ENCODE results near the gene NFIA. TPM values are rescaled to one million over a fixed set of nuclear protein-coding genes. Genes with fewer than 3 reads are reported as not detected.

Gene NFIA
- polyA plus RNA-seq, 4 donors, result 1.6 to 9.7 (median 4.9) TPM

- H3K4me1 ChIP-seq (ENCODE audit: control insufficient read depth in 3 of 3, insufficient read depth in 2 of 3, low read depth in 1 of 3, low read length in 2 of 3), result no peaks in the 10 kb centered on the region
- peaks cover 0 to 2% (median 0%) of the 10 kb centered on the region in 3 donors for H3K36me3 ChIP-seq (ENCODE audit: control insufficient read depth in 3 of 3, insufficient read depth in 2 of 3, low read depth in 1 of 3, low read length in 3 of 3)
- H3K4me3 ChIP-seq (ENCODE audit: low read depth in 1 of 3, low read length in 3 of 3), result no peak overlapping the region
- FAIRE-seq (no peak), DNase-seq (no peak)
- H3K27ac ChIP-seq (ENCODE audit: low read depth in 1 of 3, low read length in 2 of 3), result no peak overlapping the region
- H3K9me3 ChIP-seq (ENCODE audit: control insufficient read depth in 2 of 2, insufficient read depth in 1 of 2, low read depth in 1 of 2, low read length in 1 of 2), result no peaks in the 10 kb centered on the region
- WGBS, 3 donors, result 77 to 91% (median 87%) methylated on average over 7 of the region's 7 CpGs
- no peaks in the 10 kb centered on the region for H3K27me3 ChIP-seq (ENCODE audit: control insufficient read depth in 3 of 3, insufficient read depth in 3 of 3, low read length in 3 of 3)
These were observed 295.0 kb downstream of the NFIA start for GRCh38 chr1:61377242-61377958.

DNA sequence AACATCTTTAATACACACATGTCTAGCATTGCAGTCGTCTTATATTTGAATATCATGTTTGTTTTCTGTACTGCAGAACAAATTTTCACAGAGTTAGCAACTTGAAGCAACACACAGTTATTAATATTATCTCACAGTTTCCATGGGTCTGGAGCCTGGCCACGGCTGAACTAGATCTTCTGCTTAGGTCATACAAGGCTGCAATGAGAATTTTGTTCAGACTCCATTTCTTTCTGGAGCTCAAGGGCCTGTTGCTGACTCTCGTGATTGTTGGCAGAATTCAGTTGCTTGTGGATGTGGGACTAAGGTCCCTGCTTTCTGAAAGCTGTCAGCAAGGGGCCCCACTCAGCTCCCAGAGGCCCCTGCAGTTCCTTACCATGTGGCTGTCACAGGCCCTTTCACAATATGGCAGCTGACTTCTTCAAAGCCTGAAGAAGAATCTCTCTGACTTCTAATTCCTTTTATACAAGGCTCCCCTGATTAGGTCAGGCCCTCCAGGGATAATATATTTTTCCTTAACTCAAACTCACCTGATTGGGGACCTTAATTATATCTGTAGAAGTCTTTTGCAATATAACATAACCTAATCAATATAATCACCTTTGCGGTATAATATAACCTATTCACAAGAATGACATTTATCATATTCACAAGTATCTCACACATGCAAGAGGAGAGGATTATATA is 296.3 kb downstream of the NFIA start:
- H3K9me3 ChIP-seq (ENCODE audit: control insufficient read depth in 2 of 2, insufficient read depth in 1 of 2, low read depth in 1 of 2, low read length in 1 of 2), result no peaks in the 10 kb centered on the region
- H3K36me3 ChIP-seq (ENCODE audit: control insufficient read depth in 3 of 3, insufficient read depth in 2 of 3, low read depth in 1 of 3, low read length in 3 of 3), result peaks cover 0 to 5% (median 5%) of the 10 kb centered on the region in 3 donors
- H3K4me1 ChIP-seq (ENCODE audit: control insufficient read depth in 3 of 3, insufficient read depth in 2 of 3, low read depth in 1 of 3, low read length in 2 of 3), result no peaks in the 10 kb centered on the region
- DNase-seq (no peak), FAIRE-seq (no peak)
- WGBS, 3 donors, result 67 to 81% (median 81%) methylated on average over 4 of the region's 4 CpGs
- no peak overlapping the region for H3K27ac ChIP-seq (ENCODE audit: low read depth in 1 of 3, low read length in 2 of 3)
- no peaks in the 10 kb centered on the region for H3K27me3 ChIP-seq (ENCODE audit: control insufficient read depth in 3 of 3, insufficient read depth in 3 of 3, low read length in 3 of 3)
- H3K4me3 ChIP-seq (ENCODE audit: low read depth in 1 of 3, low read length in 3 of 3), result no peak overlapping the region

DNA sequence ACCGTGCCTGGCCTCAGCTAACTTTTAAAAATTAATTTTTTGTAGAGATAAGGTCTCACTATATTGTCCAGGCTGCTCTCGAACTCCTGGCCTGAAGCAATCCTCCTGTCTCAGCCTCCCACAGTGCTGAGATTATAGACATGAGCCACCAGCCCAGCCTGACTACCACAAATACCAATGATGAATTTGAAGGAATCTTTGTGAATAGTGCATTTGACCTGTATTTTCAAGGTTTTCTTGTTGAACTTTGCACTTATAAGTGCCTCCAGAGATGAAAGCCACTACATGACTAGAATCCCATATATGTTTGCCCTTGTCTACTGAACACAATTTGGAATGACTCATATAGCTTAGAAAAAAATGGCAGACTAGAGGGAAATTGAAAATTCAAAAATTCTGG is 297.3 kb downstream of the NFIA start:
- Histone ChIP-seq H3K9me3 (ENCODE audit: control insufficient read depth in 2 of 2, insufficient read depth in 1 of 2, low read depth in 1 of 2, low read length in 1 of 2) (no peaks in the 10 kb centered on the region), H3K27ac (ENCODE audit: low read depth in 1 of 3, low read length in 2 of 3) (no peak overlapping the region)

DNA sequence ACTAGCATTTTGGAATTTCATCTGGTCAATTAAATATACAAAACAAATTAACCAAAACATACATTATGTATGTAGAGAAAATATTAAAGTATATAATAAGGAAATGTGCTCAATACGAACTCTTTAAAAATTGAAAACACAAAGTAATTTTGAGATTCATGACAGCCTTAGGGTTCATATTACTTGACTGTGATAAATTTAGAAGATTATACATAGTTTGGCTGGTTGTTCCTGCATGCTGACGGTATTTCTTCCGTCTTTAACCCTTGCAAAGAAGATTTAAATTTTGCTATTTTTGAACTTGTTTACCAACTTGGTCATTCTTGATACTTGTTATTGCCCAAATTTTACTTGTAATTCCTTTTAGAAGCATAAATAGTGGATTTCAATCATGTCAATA is 298.2 kb downstream of the NFIA start:
- no peak for FAIRE-seq
- H3K4me1 ChIP-seq (ENCODE audit: control insufficient read depth in 3 of 3, insufficient read depth in 2 of 3, low read depth in 1 of 3, low read length in 2 of 3), result no peaks in the 10 kb centered on the region
- H3K27me3 ChIP-seq (ENCODE audit: control insufficient read depth in 3 of 3, insufficient read depth in 3 of 3, low read length in 3 of 3), result no peaks in the 10 kb centered on the region
- H3K36me3 ChIP-seq (ENCODE audit: control insufficient read depth in 3 of 3, insufficient read depth in 2 of 3, low read depth in 1 of 3, low read length in 3 of 3), result peaks cover under 1 to 5% (median 5%) of the 10 kb centered on the region in 3 donors
- WGBS, 3 donors, result 86 to 98% (median 93%) methylated on average over 3 of the region's 3 CpGs
- no peak for DNase-seq
- H3K27ac ChIP-seq (ENCODE audit: low read depth in 1 of 3, low read length in 2 of 3), result no peak overlapping the region
- H3K9me3 ChIP-seq (ENCODE audit: control insufficient read depth in 2 of 2, insufficient read depth in 1 of 2, low read depth in 1 of 2, low read length in 1 of 2), result no peaks in the 10 kb centered on the region
- H3K4me3 ChIP-seq (ENCODE audit: low read depth in 1 of 3, low read length in 3 of 3), result no peak overlapping the region

More for the DNA sequence above, 297.3 kb downstream of the NFIA start:
- DNase-seq (no peak), FAIRE-seq (no peak)
- Histone ChIP-seq H3K36me3 (ENCODE audit: control insufficient read depth in 3 of 3, insufficient read depth in 2 of 3, low read depth in 1 of 3, low read length in 3 of 3) (peaks cover 0 to 5% (median 5%) of the 10 kb centered on the region in 3 donors), H3K4me3 (ENCODE audit: low read depth in 1 of 3, low read length in 3 of 3) (no peak overlapping the region), H3K4me1 (ENCODE audit: control insufficient read depth in 3 of 3, insufficient read depth in 2 of 3, low read depth in 1 of 3, low read length in 2 of 3) (no peaks in the 10 kb centered on the region), H3K27me3 (ENCODE audit: control insufficient read depth in 3 of 3, insufficient read depth in 3 of 3, low read length in 3 of 3) (no peaks in the 10 kb centered on the region)
- WGBS, 3 donors, result 79 to 83% (median 80%) methylated on average over 2 of the region's 2 CpGs

- Histone ChIP-seq H3K4me1 (ENCODE audit: control insufficient read depth in 3 of 3, insufficient read depth in 2 of 3, low read depth in 1 of 3, low read length in 2 of 3) (no peaks in the 10 kb centered on the region), H3K27me3 (ENCODE audit: control insufficient read depth in 3 of 3, insufficient read depth in 3 of 3, low read length in 3 of 3) (no peaks in the 10 kb centered on the region), H3K9me3 (ENCODE audit: control insufficient read depth in 2 of 2, insufficient read depth in 1 of 2, low read depth in 1 of 2, low read length in 1 of 2) (peaks cover 0 to 10% of the 10 kb centered on the region in 2 donors), H3K36me3 (ENCODE audit: control insufficient read depth in 3 of 3, insufficient read depth in 2 of 3, low read depth in 1 of 3, low read length in 3 of 3) (peaks cover 3 to 26% (median 6%) of the 10 kb centered on the region in 3 donors), H3K4me3 (ENCODE audit: low read depth in 1 of 3, low read length in 3 of 3) (no peak overlapping the region), H3K27ac (ENCODE audit: low read depth in 1 of 3, low read length in 2 of 3) (no peak overlapping the region)
- FAIRE-seq (no peak), DNase-seq (no peak)
- 88 to 96% (median 93%) methylated on average over 3 of the region's 3 CpGs for WGBS, 3 donors
These were observed 304.0 kb downstream of the NFIA start for GRCh38 chr1:61386323-61386722.

- no peak overlapping the region for H3K4me3 ChIP-seq (ENCODE audit: low read depth in 1 of 3, low read length in 3 of 3)
- FAIRE-seq, result no peak
These were observed 304.4 kb downstream of the NFIA start for GRCh38 chr1:61386770-61387169.

GRCh38 chr1:61387829-61388228 is 305.5 kb downstream of the NFIA start:
- DNase-seq (no peak), FAIRE-seq (no peak)
- Histone ChIP-seq H3K27me3 (ENCODE audit: control insufficient read depth in 3 of 3, insufficient read depth in 3 of 3, low read length in 3 of 3) (no peaks in the 10 kb centered on the region), H3K36me3 (ENCODE audit: control insufficient read depth in 3 of 3, insufficient read depth in 2 of 3, low read depth in 1 of 3, low read length in 3 of 3) (peaks cover 3 to 28% (median 6%) of the 10 kb centered on the region in 3 donors), H3K27ac (ENCODE audit: low read depth in 1 of 3, low read length in 2 of 3) (no peak overlapping the region), H3K4me1 (ENCODE audit: control insufficient read depth in 3 of 3, insufficient read depth in 2 of 3, low read depth in 1 of 3, low read length in 2 of 3) (no peaks in the 10 kb centered on the region), H3K9me3 (ENCODE audit: control insufficient read depth in 2 of 2, insufficient read depth in 1 of 2, low read depth in 1 of 2, low read length in 1 of 2) (peaks cover 0 to 10% of the 10 kb centered on the region in 2 donors), H3K4me3 (ENCODE audit: low read depth in 1 of 3, low read length in 3 of 3) (no peak overlapping the region)
- 60 to 88% (median 84%) methylated on average over 3 of the region's 3 CpGs for WGBS, 3 donors

More at GRCh38 chr1:61386770-61387169, 304.4 kb downstream of the NFIA start:
- 92 to 94% (median 93%) methylated on average over 2 of the region's 2 CpGs for WGBS, 3 donors
- Histone ChIP-seq H3K36me3 (ENCODE audit: control insufficient read depth in 3 of 3, insufficient read depth in 2 of 3, low read depth in 1 of 3, low read length in 3 of 3) (peaks cover 3 to 26% (median 6%) of the 10 kb centered on the region in 3 donors), H3K4me1 (ENCODE audit: control insufficient read depth in 3 of 3, insufficient read depth in 2 of 3, low read depth in 1 of 3, low read length in 2 of 3) (no peaks in the 10 kb centered on the region), H3K27ac (ENCODE audit: low read depth in 1 of 3, low read length in 2 of 3) (no peak overlapping the region), H3K9me3 (ENCODE audit: control insufficient read depth in 2 of 2, insufficient read depth in 1 of 2, low read depth in 1 of 2, low read length in 1 of 2) (peaks cover 0 to 10% of the 10 kb centered on the region in 2 donors), H3K27me3 (ENCODE audit: control insufficient read depth in 3 of 3, insufficient read depth in 3 of 3, low read length in 3 of 3) (no peaks in the 10 kb centered on the region)
- DNase-seq, result no peak

GRCh38 chr1:61388566-61388965 is 306.2 kb downstream of the NFIA start:
- no peak overlapping the region for H3K27ac ChIP-seq (ENCODE audit: low read depth in 1 of 3, low read length in 2 of 3)
- H3K4me1 ChIP-seq (ENCODE audit: control insufficient read depth in 3 of 3, insufficient read depth in 2 of 3, low read depth in 1 of 3, low read length in 2 of 3), result no peaks in the 10 kb centered on the region
- H3K36me3 ChIP-seq (ENCODE audit: control insufficient read depth in 3 of 3, insufficient read depth in 2 of 3, low read depth in 1 of 3, low read length in 3 of 3), result peaks cover 0 to 23% (median 6%) of the 10 kb centered on the region in 3 donors
- FAIRE-seq (no peak), DNase-seq (no peak)
- H3K9me3 ChIP-seq (ENCODE audit: control insufficient read depth in 2 of 2, insufficient read depth in 1 of 2, low read depth in 1 of 2, low read length in 1 of 2), result peaks cover 0 to 10% of the 10 kb centered on the region in 2 donors
- no peak overlapping the region for H3K4me3 ChIP-seq (ENCODE audit: low read depth in 1 of 3, low read length in 3 of 3)
- 88 to 100% (median 95%) methylated on average over 1 of the region's 1 CpG for WGBS, 3 donors
- H3K27me3 ChIP-seq (ENCODE audit: control insufficient read depth in 3 of 3, insufficient read depth in 3 of 3, low read length in 3 of 3), result no peaks in the 10 kb centered on the region

All from small intestine (tissue), 7 donors.